ENCODE measurements around the gene ABLIM1. TPM values are rescaled to one million over a fixed set of nuclear protein-coding genes. Genes with fewer than 3 reads are reported as not detected.
"Not testable (repeated sequence)": the region's sequence is repeated elsewhere in the genome, so short reads cannot be mapped to it uniquely, and the experiment has no call there.

The ABLIM1 gene
- 10 to 100 TPM; 47.0 to 67.4 (median 52.4) TPM for polyA plus RNA-seq (ENCODE audit: insufficient read length in 10 of 10)
- long read RNA-seq, donor 1, result 0 reads
- long read RNA-seq, donor 2, result 0 reads
- long read RNA-seq, donor 3, result 0 reads
- long read RNA-seq, donor 4, result 0 reads
- long read RNA-seq, donor 5, partial matches to known transcripts, result 9 of 9 reads
- long read RNA-seq, donor 5, other reads (novel, unspliced or antisense), result 0 of 9 reads
- long read RNA-seq, donor 6, result 0 reads
- long read RNA-seq, donor 7, result 0 reads
- long read RNA-seq, donor 8, result 0 reads
- long read RNA-seq, donor 9, result 0 reads

- DNase-seq, result no peak
Observed at GRCh38 chr10:114658175-114658574, at the start of gene ABLIM1. Gene ABLIM1 (minus strand): TSS chr10:114658275. CDS start chr10:114658200, 75 bp downstream.

DNA sequence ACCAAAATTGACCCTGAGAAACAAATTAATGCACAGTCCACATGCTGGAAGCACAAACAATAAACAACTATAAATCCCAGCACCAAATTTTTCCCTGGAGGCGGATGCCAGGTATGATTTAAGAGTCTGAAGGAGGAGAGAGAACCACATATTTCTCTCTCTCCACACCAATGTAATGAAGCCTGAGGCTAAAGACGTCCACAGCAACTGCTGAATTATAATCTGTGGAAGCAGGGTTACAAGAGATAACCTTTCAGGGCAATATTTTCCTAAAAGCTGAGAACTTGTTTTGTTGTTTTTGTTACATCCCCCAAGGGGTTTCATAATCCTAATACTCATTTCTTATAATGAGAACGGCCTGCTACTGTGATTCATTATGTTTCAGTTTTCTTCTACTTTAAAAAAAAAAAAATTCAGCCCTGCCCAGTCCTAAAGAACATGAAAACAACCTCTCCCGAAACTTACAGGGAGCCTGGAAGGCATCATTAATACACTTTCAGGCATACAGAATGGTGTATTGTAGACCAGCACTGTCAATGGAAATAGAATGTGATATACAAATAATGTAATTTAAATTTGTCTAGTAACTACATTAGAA, 48.5 kb upstream of the ABLIM1 start:
- DNase-seq, result no peak

GRCh38 chr10:114704679-114705078, 46.6 kb upstream of the ABLIM1 start:
- DNase-seq, result no peak

DNA sequence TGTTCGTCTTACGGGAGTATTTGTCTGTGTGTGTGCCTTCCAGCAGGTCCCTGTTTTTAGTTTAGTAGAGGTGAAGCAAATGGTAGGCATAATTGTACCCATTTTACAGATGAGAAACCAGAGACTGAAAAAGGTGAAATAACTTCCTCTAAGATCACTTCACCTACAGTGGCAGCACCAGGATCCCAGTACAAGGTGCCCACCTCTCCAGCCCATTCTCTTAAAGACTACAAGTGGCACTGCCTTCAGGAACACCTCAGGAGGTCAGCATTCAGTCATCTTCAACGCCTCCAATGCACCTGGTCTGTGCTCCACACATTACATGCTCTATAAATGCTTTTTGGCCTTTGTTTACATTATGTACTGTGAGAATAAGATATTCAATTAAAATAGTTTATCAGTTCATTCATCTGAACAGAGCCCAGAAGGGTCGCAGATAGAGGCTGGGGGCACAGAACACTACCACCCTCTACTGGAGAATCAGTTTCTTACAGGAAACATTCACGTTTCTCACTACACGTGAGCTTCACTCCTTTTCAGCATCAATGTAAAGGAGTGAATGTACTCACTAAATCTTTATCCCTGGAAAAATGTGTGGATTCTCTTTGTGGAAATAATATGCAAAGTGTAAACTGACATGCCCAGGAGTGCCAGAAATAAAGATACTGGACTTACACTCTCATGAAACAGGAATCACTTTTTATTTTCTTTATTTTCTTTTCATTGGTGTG, 45.5 kb upstream of the ABLIM1 start:
- DNase-seq, result no peak

GRCh38 chr10:114698271-114699061, 40.4 kb upstream of the ABLIM1 start:
- DNase-seq, result no peak

GRCh38 chr10:114697061-114697598, 39.1 kb upstream of the ABLIM1 start:
- no peak for DNase-seq

DNA sequence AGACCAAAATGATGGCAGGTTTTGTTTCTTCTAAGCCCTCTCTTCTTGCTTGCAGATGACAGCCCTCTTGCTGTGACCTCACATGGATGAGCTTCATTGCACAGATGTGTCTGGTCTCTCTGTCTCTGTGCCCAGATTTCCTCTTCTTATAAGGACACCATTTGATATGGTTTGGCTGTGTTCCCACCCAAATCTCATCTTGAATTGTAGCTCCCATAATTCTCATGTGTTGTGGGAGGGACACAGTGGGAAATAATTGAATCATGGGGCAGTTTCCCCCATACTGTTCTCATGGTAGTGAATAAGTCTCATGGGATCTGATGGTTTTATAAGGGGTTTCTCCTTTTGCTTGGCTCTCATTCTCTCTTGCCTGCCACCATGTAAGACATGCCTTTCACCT, 38.2 kb upstream of the ABLIM1 start:
- DNase-seq, result not testable (repeated sequence)

GRCh38 chr10:114694752-114695151, 36.7 kb upstream of the ABLIM1 start:
- DNase-seq, result no peak

GRCh38 chr10:114694062-114694461, 36.0 kb upstream of the ABLIM1 start:
- no peak for DNase-seq

GRCh38 chr10:114691442-114691941, 33.4 kb upstream of the ABLIM1 start:
- DNase-seq, result no peak

- DNase-seq, result no peak
Observed at GRCh38 chr10:114688786-114689185, 30.7 kb upstream of the ABLIM1 start.

DNA sequence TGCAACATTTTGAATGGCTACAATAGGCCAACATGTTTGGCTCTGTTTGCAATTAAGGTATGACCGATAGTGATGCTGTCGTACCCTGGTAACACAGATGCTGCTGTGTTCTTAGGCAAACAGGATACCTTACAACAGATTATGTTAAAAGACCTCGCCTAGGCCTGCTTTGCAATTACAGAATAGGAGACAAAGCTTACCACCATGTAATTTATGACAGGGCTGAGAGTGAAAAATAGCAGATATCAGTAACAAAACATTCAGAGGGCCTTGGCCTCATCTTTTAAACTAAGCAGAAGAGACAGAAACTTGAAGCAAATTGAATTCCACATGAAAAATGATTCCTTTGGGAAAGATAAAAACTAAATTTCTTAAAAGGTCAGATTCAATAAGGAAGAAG, 29.4 kb upstream of the ABLIM1 start:
- peak in 1 of 3 donors; percentile 29 for DNase-seq

DNA sequence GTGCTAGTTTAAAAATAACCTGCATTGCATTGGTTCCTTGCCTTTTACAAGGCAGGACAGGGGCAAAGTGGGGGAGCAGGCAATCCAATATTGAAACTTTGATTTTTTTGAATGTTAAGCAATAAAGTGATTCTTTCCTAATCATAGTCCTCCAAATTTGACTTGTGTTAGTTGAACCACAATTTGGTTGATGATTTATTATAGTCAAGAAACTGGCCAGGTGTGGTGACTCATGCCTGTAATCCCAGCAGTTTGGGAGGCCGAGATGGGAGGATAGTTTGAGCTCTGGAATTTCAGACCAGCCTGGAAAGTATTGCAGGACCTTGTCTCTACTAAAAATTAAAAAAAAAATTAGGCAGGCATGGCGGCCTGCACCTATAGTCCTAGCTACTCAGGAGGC, 27.9 kb upstream of the ABLIM1 start:
- no peak for DNase-seq

DNA sequence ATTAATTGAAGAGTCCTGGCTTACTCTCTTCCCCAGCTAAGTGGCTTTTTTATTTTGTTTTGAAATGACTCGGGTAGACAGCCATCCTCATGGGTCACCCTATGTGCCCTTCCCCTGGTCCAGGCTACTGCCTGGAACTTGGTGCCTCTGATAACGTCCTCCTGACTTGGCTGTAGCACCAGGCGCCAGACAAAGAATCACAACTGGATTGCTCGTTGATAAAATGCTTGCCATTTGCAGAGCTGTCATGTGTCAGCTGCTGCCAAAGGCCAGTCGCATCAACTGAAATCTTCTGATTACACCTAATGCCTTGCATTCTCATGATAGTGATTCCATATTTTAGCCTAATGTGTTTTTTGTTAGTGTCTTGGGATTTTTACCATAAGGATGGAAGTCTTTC, 27.4 kb upstream of the ABLIM1 start:
- peak in 1 of 3 donors; percentile 39 for DNase-seq

DNA sequence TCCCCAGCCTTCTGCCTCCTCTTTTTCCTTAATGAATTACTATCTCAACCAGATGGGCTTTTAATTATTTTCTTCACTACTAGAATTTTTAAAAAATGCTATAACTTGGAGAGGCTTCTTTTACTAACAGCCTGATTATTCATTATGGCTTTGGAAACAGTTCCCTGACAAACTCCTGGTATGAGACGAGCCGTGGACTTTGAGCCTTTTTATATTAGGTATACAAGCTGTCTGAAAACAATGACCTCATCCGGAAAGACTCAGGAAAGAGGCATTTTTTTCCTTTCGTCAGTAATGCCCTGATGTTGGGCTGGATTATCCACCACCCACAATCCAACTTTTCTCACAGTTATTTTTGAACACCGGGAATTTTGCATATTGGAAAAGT, 26.7 kb upstream of the ABLIM1 start:
- DNase-seq, result peak; percentile 44 to 77 (median 59)

GRCh38 chr10:114684084-114684821, 26.2 kb upstream of the ABLIM1 start:
- peak in 1 of 3 donors; percentile 73 for DNase-seq

DNA sequence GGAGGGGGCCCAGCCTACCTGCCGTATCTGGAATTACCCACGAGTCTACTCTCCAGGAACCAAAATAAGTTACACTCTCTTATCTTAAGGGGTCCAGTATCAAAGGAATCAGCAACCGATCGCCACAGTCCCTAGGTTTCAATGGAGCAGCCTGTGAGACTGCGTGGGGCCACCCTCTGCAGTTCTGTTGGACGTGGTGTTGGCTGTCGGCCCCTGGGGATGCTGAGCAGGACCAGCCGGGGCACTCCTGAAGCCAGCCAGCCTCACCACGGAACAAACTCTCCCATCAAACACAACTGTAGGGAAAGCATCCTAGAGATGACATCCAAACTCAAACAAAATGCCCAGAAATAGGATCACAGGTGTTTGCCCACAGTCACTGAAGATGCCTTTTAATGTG, 25.5 kb upstream of the ABLIM1 start:
- DNase-seq, result no peak

DNA sequence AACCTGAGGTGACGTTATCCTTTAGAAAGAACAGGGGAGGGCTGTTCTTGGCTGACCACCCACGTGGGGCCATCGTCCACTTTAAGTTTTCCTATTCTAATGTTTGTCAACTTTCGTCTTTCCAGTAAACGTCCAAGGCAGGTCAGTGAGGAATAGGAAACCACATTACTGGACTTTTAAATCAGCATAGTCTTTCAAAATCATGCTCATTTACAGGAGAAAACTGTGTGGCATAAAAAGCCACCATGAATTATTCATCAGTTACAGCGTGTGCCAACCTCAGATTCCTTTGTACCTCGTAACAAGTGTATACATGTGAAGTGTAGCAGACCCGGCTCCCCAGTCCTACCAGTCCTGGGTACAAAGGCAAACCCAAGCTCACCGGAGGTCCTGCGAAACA, 25.1 kb upstream of the ABLIM1 start:
- DNase-seq, result no peak

DNA sequence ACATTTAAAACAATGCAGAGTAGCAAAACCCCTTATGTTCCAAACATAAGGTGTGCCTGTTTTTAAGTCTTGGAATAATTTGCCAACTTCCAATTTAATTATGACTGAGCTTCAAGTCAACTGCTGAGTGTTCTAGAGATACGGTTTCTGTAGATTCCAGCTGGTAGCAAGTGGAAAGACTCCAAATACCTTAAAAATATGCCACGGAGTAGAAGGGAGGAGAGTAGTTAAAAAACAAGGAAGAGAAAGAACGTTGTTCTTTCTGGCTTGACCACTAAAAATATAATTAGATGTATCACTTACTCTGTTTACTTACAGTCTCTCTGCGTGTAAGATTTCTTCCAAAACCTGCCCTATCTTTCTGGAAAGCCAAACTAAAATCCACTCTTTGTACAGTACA, 24.5 kb upstream of the ABLIM1 start:
- peak in 1 of 3 donors; percentile 39 for DNase-seq

- no peak for DNase-seq
Observed at GRCh38 chr10:114682121-114682520, 24.0 kb upstream of the ABLIM1 start.

DNA sequence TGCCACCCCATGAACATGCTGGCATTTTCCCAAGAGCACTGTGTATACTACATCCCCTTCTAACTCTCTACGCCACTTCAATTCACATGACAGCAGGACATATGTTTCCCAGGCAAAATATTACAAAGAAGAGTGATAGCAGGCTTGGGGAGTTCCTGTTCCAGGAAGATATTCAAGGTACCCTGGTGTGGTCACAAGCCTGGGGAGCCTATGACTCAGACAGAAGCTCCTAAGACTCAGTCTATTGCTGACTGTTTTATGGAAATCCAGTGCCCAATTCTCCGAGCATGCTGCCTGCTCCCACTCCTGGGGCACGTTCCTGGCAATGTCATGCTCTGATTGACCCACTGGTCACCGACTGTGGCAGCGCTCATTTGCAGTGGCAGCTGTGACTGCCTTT, 23.5 kb upstream of the ABLIM1 start:
- no peak for DNase-seq

Measured in muscle of back (tissue), 13 donors.